Lower leg skin (tissue), 3 donors: Measurements from ENCODE around the gene TRMT61B.

Experiments used
- POLR2A ChIP-seq, 2 donors: fragments of 450-650 bp; IDR thresholded peaks; one replicate each; pipeline ENCODE4 v1.6.1; 2016 to 2017; ENCODE audit warnings: antibody characterized with exemption in 2 of 2, mild to moderate bottlenecking in 1 of 2, moderate library complexity in 1 of 2
- TF ChIP-seq, protein P1 (sequence below), 3 donors: fragments of 450-650 bp; IDR thresholded peaks; one replicate each; pipeline ENCODE4 v1.5.1; 2016; ENCODE audit warnings: antibody characterized with exemption in 3 of 3, mild to moderate bottlenecking in 3 of 3, moderate library complexity in 2 of 3

DNA sequence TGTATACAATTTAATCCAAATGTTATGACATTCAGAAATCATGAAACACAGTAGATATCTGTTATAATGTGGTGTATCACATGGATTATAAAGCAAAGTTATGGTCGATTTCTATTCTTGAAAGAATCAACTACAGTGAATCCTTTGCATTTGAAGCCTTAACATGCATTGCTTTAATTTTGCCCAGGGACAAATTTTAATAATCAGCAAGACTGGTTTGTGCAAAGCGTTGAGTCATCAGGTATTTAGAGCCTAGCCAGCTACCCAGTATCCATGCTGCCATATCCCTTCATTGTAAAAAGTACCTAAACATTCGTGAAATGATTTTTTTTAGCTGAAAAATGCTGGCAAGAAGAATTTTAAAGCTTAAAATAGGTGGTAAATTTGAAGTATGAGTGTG lies 68.4 kb downstream of the TRMT61B start:
- no peak for TF ChIP-seq POLR2A (IDR thresholded peaks at IDR 0.05)
- TF ChIP-seq, protein P1, sequence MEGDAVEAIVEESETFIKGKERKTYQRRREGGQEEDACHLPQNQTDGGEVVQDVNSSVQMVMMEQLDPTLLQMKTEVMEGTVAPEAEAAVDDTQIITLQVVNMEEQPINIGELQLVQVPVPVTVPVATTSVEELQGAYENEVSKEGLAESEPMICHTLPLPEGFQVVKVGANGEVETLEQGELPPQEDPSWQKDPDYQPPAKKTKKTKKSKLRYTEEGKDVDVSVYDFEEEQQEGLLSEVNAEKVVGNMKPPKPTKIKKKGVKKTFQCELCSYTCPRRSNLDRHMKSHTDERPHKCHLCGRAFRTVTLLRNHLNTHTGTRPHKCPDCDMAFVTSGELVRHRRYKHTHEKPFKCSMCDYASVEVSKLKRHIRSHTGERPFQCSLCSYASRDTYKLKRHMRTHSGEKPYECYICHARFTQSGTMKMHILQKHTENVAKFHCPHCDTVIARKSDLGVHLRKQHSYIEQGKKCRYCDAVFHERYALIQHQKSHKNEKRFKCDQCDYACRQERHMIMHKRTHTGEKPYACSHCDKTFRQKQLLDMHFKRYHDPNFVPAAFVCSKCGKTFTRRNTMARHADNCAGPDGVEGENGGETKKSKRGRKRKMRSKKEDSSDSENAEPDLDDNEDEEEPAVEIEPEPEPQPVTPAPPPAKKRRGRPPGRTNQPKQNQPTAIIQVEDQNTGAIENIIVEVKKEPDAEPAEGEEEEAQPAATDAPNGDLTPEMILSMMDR (IDR thresholded peaks at IDR 0.05) = no peak
